ENCODE measurements around the gene TBATA.
A peak's percentile ranks its signal among the peaks of the same experiment; 100 is the strongest.
"Not testable (repeated sequence)": the region's sequence is repeated elsewhere in the genome, so short reads cannot be mapped to it uniquely, and the experiment has no call there.

TBATA gene

GRCh38 chr10:70773965-70774809 is 11.0 kb downstream of the TBATA start:
- H3K4me3 ChIP-seq = no peak overlapping the region
- H3K9ac ChIP-seq = no peak overlapping the region
- no peaks in the 10 kb centered on the region for H3K36me3 ChIP-seq
- peaks cover 4 to 17% (median 10%) of the 10 kb centered on the region in 10 experiments for H3K4me1 ChIP-seq
- no peak overlapping the region for H3K27ac ChIP-seq
- no peaks in the 10 kb centered on the region; a peak in 1 of 22 replicates for H4K20me1 ChIP-seq
- no peak for TF ChIP-seq Cebpa-rat (IDR thresholded peaks at IDR 0.05)
- no peaks in the 10 kb centered on the region for H3K27me3 ChIP-seq
- no peak overlapping the region for H3K4me2 ChIP-seq
- H3K9me3 ChIP-seq (replicated peaks in 1 of 11) = 0 out of 22 replicates have a peak, but pooled peaks cover 0 to 1% (median 0%) of the 10 kb centered on the region in 11 experiments

GRCh38 chr10:70773461-70773860 is 11.7 kb downstream of the TBATA start:
- H3K4me1 ChIP-seq = peaks cover 0 to 10% (median 3%) of the 10 kb centered on the region in 10 experiments; a peak in 10 of 20 replicates
- no peaks in the 10 kb centered on the region; a peak in 1 of 22 replicates for H4K20me1 ChIP-seq
- no peak overlapping the region for H3K4me3 ChIP-seq
- no peak for TF ChIP-seq Cebpa-rat (IDR thresholded peaks at IDR 0.05)
- H3K9me3 ChIP-seq (replicated peaks in 1 of 11) = peaks cover 0 to 5% (median 0%) of the 10 kb centered on the region in 11 experiments; a peak in 1 of 22 replicates
- no peaks in the 10 kb centered on the region for H3K36me3 ChIP-seq
- no peak overlapping the region for H3K27ac ChIP-seq
- H3K9ac ChIP-seq = no peak overlapping the region
- no peaks in the 10 kb centered on the region for H3K27me3 ChIP-seq
- no peak overlapping the region for H3K4me2 ChIP-seq

- Histone ChIP-seq H3K27ac (no peak overlapping the region), H3K9me3 (replicated peaks in 1 of 11) (peaks cover 0 to 5% (median 0%) of the 10 kb centered on the region in 11 experiments; a peak in 2 of 22 replicates), H3K27me3 (no peaks in the 10 kb centered on the region), H3K4me2 (peak overlapping the region in 1 of 11 experiments; percentile 26; a peak in 1 of 22 replicates), H3K4me1 (peaks cover 0 to 7% (median 0%) of the 10 kb centered on the region in 10 experiments; a peak in 2 of 20 replicates), H3K36me3 (no peaks in the 10 kb centered on the region), H4K20me1 (no peaks in the 10 kb centered on the region; a peak in 1 of 22 replicates), H3K4me3 (no peak overlapping the region), H3K9ac (no peak overlapping the region)
- TF ChIP-seq Cebpa-rat (IDR thresholded peaks at IDR 0.05) = no peak
These were observed 12.6 kb downstream of the TBATA start for GRCh38 chr10:70772627-70773026.

- peaks cover 0 to under 1% (median 0%) of the 10 kb centered on the region in 11 experiments; a peak in 1 of 22 replicates for H3K36me3 ChIP-seq
- no peak overlapping the region for H3K27ac ChIP-seq
- no peaks in the 10 kb centered on the region for H3K27me3 ChIP-seq
- H3K9ac ChIP-seq = no peak overlapping the region
- no peak overlapping the region for H3K4me2 ChIP-seq
- no peak overlapping the region for H3K4me3 ChIP-seq
- H3K4me1 ChIP-seq = peaks cover 0 to 7% (median 0%) of the 10 kb centered on the region in 10 experiments; a peak in 2 of 20 replicates
- no peak for TF ChIP-seq Cebpa-rat (IDR thresholded peaks at IDR 0.05)
- H3K9me3 ChIP-seq (replicated peaks in 1 of 11) = peaks cover 7 to 14% (median 8%) of the 10 kb centered on the region in 11 experiments
- H4K20me1 ChIP-seq = no peaks in the 10 kb centered on the region; a peak in 1 of 22 replicates
These were observed 13.6 kb downstream of the TBATA start for GRCh38 chr10:70771311-70772194.

GRCh38 chr10:70770516-70770915 is 14.7 kb downstream of the TBATA start:
- not testable (repeated sequence) for H3K4me2 ChIP-seq, H3K9ac ChIP-seq, H3K4me3 ChIP-seq, H3K27me3 ChIP-seq, H3K27ac ChIP-seq, H4K20me1 ChIP-seq, H3K4me1 ChIP-seq
- peaks cover 0 to 11% (median 5%) of the 10 kb centered on the region in 11 experiments; a peak in 6 of 22 replicates for H3K36me3 ChIP-seq
- peaks cover 18 to 24% (median 19%) of the 10 kb centered on the region in 11 experiments for H3K9me3 ChIP-seq (replicated peaks in 1 of 11)

GRCh38 chr10:70770001-70770400 is 15.2 kb downstream of the TBATA start:
- no peak overlapping the region for H3K27ac ChIP-seq
- H3K36me3 ChIP-seq = peaks cover 0 to 13% (median 8%) of the 10 kb centered on the region in 11 experiments; a peak in 6 of 22 replicates
- no peaks in the 10 kb centered on the region for H3K27me3 ChIP-seq
- peaks cover 23 to 29% (median 24%) of the 10 kb centered on the region in 11 experiments for H3K9me3 ChIP-seq (replicated peaks in 1 of 11)
- H3K4me1 ChIP-seq = peaks cover 0 to 7% (median 0%) of the 10 kb centered on the region in 10 experiments; a peak in 2 of 20 replicates
- no peak overlapping the region for H3K4me2 ChIP-seq
- H3K4me3 ChIP-seq = no peak overlapping the region
- TF ChIP-seq Cebpa-rat (IDR thresholded peaks at IDR 0.05) = no peak
- H4K20me1 ChIP-seq = no peaks in the 10 kb centered on the region; a peak in 1 of 22 replicates
- H3K9ac ChIP-seq = no peak overlapping the region

- TF ChIP-seq Cebpa-rat (IDR thresholded peaks at IDR 0.05) = no peak
- H3K9me3 ChIP-seq (replicated peaks in 1 of 11) = peaks cover 23 to 32% (median 26%) of the 10 kb centered on the region in 11 experiments
These were observed 16.1 kb downstream of the TBATA start for GRCh38 chr10:70769121-70769520.

GRCh38 chr10:70768026-70768685 is 17.0 kb downstream of the TBATA start:
- not testable (repeated sequence) for H3K4me3 ChIP-seq, H4K20me1 ChIP-seq, H3K27me3 ChIP-seq, H3K9ac ChIP-seq, H3K27ac ChIP-seq, H3K4me2 ChIP-seq
- Histone ChIP-seq H3K4me1 (peaks cover 10 to 25% (median 16%) of the 10 kb centered on the region in 10 experiments), H3K9me3 (replicated peaks in 1 of 11) (peaks cover 23 to 32% (median 26%) of the 10 kb centered on the region in 11 experiments), H3K36me3 (peaks cover 0 to 13% (median 8%) of the 10 kb centered on the region in 11 experiments; a peak in 6 of 22 replicates)

More at GRCh38 chr10:70769121-70769520, 16.1 kb downstream of the TBATA start:
- Histone ChIP-seq H3K27ac (no peak overlapping the region), H4K20me1 (no peaks in the 10 kb centered on the region), H3K4me1 (peaks cover under 1 to 16% (median 7%) of the 10 kb centered on the region in 10 experiments; a peak in 17 of 20 replicates), H3K27me3 (no peaks in the 10 kb centered on the region), H3K4me2 (no peak overlapping the region), H3K9ac (no peak overlapping the region), H3K4me3 (no peak overlapping the region), H3K36me3 (peaks cover 0 to 13% (median 8%) of the 10 kb centered on the region in 11 experiments; a peak in 6 of 22 replicates)
